GM18858 (cell line): ENCODE results near the gene MVD.

ENCODE experiments used
- ATAC-seq: cut with Tn5 transposase; IDR thresholded peaks from one replicate; pipeline ENCODE4 v1.9.1; 2021; ENCODE audit not compliant: unreplicated experiment

Gene MVD

GRCh38 chr16:88642881-88643643 is 19.8 kb downstream of the MVD start:
- ATAC-seq: no peak

GRCh38 chr16:88640498-88641247 is 22.2 kb downstream of the MVD start:
- ATAC-seq: no peak

GRCh38 chr16:88640039-88640495 is 22.8 kb downstream of the MVD start:
- ATAC-seq: no peak

- ATAC-seq: no peak
These were observed 23.5 kb downstream of the MVD start for GRCh38 chr16:88639231-88640038.

- ATAC-seq: no peak
These were observed 24.3 kb downstream of the MVD start, which contains the start of gene IL17C for GRCh38 chr16:88638323-88639230. Gene IL17C (plus strand): TSS chr16:88638572. CDS start chr16:88638642, 70 bp downstream.

GRCh38 chr16:88636488-88637265 is 26.2 kb downstream of the MVD start:
- ATAC-seq: no peak

- ATAC-seq: no peak
These were observed 27.1 kb downstream of the MVD start for GRCh38 chr16:88635671-88636319.

GRCh38 chr16:88634994-88635670 is 27.8 kb downstream of the MVD start:
- no peak for ATAC-seq

- ATAC-seq: no peak
These were observed 28.5 kb downstream of the MVD start for GRCh38 chr16:88634141-88634993.

GRCh38 chr16:88633684-88634140 is 29.2 kb downstream of the MVD start:
- ATAC-seq: no peak

- no peak for ATAC-seq
These were observed 30.3 kb downstream of the MVD start for GRCh38 chr16:88632587-88632930.

GRCh38 chr16:88631920-88632586 is 30.8 kb downstream of the MVD start:
- ATAC-seq: no peak

GRCh38 chr16:88631384-88631783 is 31.5 kb downstream of the MVD start:
- no peak for ATAC-seq

- no peak for ATAC-seq
These were observed 31.9 kb downstream of the MVD start for GRCh38 chr16:88630941-88631340.

- no peak for ATAC-seq
These were observed 32.5 kb downstream of the MVD start for GRCh38 chr16:88630433-88630832.

- no peak for ATAC-seq
These were observed 33.1 kb downstream of the MVD start for GRCh38 chr16:88629835-88630234.

GRCh38 chr16:88628512-88628974 is 34.3 kb downstream of the MVD start:
- ATAC-seq: no peak
